ENCODE results near the gene CYFIP2. TPM values are rescaled to one million over a fixed set of nuclear protein-coding genes. Genes with fewer than 3 reads are reported as not detected.

CYFIP2 gene
- total and polyA plus RNA-seq, 2 of the 8 experiments (the other 6 are each of a cell fraction or from before 2014, with no cell fraction given) = 45.1 to 80.6 TPM

- no peak overlapping the region for H3K4me3 ChIP-seq (ENCODE audit: extremely low read depth in 1 of 4, insufficient read depth in 2 of 4, low read depth in 3 of 4, low read length in 4 of 4)
- H3K79me1 ChIP-seq (ENCODE audit: low read depth, low read length) = no peaks in the 10 kb centered on the region
- no peak overlapping the region for H3K4ac ChIP-seq (replicated peaks; ENCODE audit: insufficient read length, low read depth, low read length)
- no peak overlapping the region for H2BK12ac ChIP-seq (ENCODE audit: low read depth, low read length)
- H3K9ac ChIP-seq (replicated peaks in 1 of 4; ENCODE audit: extremely low read depth in 1 of 4, low read depth in 3 of 4, low read length in 3 of 4) = no peak overlapping the region
- H4K5ac ChIP-seq (ENCODE audit: insufficient read length, low read depth, low read length) = no peak overlapping the region
- H3K18ac ChIP-seq (ENCODE audit: extremely low read depth, low read length) = no peak overlapping the region
- no peak overlapping the region for H3K27ac ChIP-seq (ENCODE audit: low read depth, low read length)
- H3K36me3 ChIP-seq (ENCODE audit: control insufficient read depth in 2 of 4, insufficient read depth in 4 of 4, low read length in 3 of 4) = peaks cover 0 to 4% (median 1%) of the 10 kb centered on the region in 4 experiments; a peak in 3 of 8 replicates
- no peak overlapping the region for H2BK15ac ChIP-seq (ENCODE audit: low read length)
- TF ChIP-seq SP4 (IDR thresholded peaks at IDR 0.05; ENCODE audit: low read length) (no peak), JUND (IDR thresholded peaks at IDR 0.05; ENCODE audit: low read length) (no peak), BRCA1 (IDR thresholded peaks at IDR 0.05; ENCODE audit: low read depth, low read length) (no peak), KDM5A (IDR thresholded peaks at IDR 0.05; ENCODE audit: low read length) (no peak), TBP (IDR thresholded peaks at IDR 0.05; ENCODE audit: low read depth, low read length) (no peak), CHD2 (IDR thresholded peaks at IDR 0.05; ENCODE audit: low read length) (no peak), CBX5 (IDR thresholded peaks at IDR 0.05; ENCODE audit: low read depth, low read length) (no peak), SIX5 (IDR thresholded peaks at IDR 0.05; ENCODE audit: low read depth, low read length) (no peak), JUN (IDR thresholded peaks at IDR 0.05; ENCODE audit: low read depth, low read length) (no peak), ZNF274 (IDR thresholded peaks at IDR 0.05; ENCODE audit: borderline replicate concordance, extremely low read depth, low read length) (no peak), EGR1 (IDR thresholded peaks at IDR 0.05; ENCODE audit: borderline replicate concordance, low read depth, low read length) (no peak), POLR2AphosphoS5 (IDR thresholded peaks at IDR 0.05; ENCODE audit: low read depth, low read length) (no peak), EZH2 (IDR thresholded peaks at IDR 0.05; ENCODE audit: low read depth, low read length, severe bottlenecking) (no peak), KDM1A (IDR thresholded peaks at IDR 0.05; ENCODE audit: borderline replicate concordance, low read length) (no peak), E2F6 (IDR thresholded peaks at IDR 0.05) (no peak)
- no peak overlapping the region for H2BK20ac ChIP-seq (ENCODE audit: low read length)
- no peak overlapping the region for H4K8ac ChIP-seq (ENCODE audit: extremely low read depth, insufficient read depth, low read length)
- 89% methylated on average over 4 of the region's 4 CpGs; no CpG with 5 or more reads in 1 of the 2 experiments for WGBS, 2 experiments (ENCODE audit: extremely low coverage in 1 of 2, insufficient coverage in 1 of 2, insufficient read length in 1 of 2, insufficient replicate concordance in 2 of 2, low coverage in 1 of 2, low lambda C conversion rate in 2 of 2, missing lambda C conversion rate in 1 of 2)
- POLR2A ChIA-PET (ENCODE audit: partially characterized antibody) = no interaction called here
- H3K14ac ChIP-seq (ENCODE audit: insufficient read length) = no peak overlapping the region
- H3K56ac ChIP-seq (replicated peaks; ENCODE audit: insufficient read length, low read depth, low read length) = no peak overlapping the region
- FAIRE-seq = no peak
- H2AFZ ChIP-seq (ENCODE audit: low read length) = no peak overlapping the region
- CTCF ChIA-PET (ENCODE audit: partially characterized antibody) = interaction anchor here (1.2 to 13.9 kb wide), 6 partner anchors 10 to 171 kb away, joined by 3 to 157 read pairs (median 3); no protein-coding TSS in a partner anchor
- no peak overlapping the region for H3K4me2 ChIP-seq (ENCODE audit: insufficient read depth in 1 of 2, low read depth in 2 of 2, low read length in 2 of 2)
- no peak overlapping the region for H4K91ac ChIP-seq (replicated peaks; ENCODE audit: insufficient read length, low read length)
- no peaks in the 10 kb centered on the region for H3K9me3 ChIP-seq (ENCODE audit: insufficient read depth in 2 of 2, low read depth in 1 of 2, low read length in 1 of 2)
- no peaks in the 10 kb centered on the region; a peak in 1 of 7 replicates for H3K4me1 ChIP-seq (replicated peaks in 1 of 4; ENCODE audit: control insufficient read depth in 3 of 4, insufficient read depth in 4 of 4, low read length in 3 of 4)
- H3K27me3 ChIP-seq (replicated peaks in 1 of 4; ENCODE audit: control insufficient read depth in 3 of 4, extremely low read depth in 1 of 4, insufficient read depth in 3 of 4, low read length in 3 of 4) = no peaks in the 10 kb centered on the region
- no peak overlapping the region for H2BK120ac ChIP-seq (replicated peaks; ENCODE audit: low read depth, low read length)
- H3K23me2 ChIP-seq (ENCODE audit: low read depth, low read length) = no peaks in the 10 kb centered on the region
- no peak overlapping the region for H3K23ac ChIP-seq (ENCODE audit: insufficient read length)
- H4K20me1 ChIP-seq (replicated peaks in 1 of 2; ENCODE audit: control insufficient read depth in 1 of 2, insufficient read depth in 2 of 2, low read length in 2 of 2) = peaks cover 0 to 2% of the 10 kb centered on the region in 2 experiments
- H3K79me2 ChIP-seq (ENCODE audit: control insufficient read depth in 1 of 2, insufficient read depth in 2 of 2, low read length in 2 of 2) = no peaks in the 10 kb centered on the region
- no peak overlapping the region for H2BK5ac ChIP-seq (ENCODE audit: low read depth, low read length)
- no peak overlapping the region for H2AK5ac ChIP-seq (ENCODE audit: low read depth, low read length)
- DNase-seq (ENCODE audit: low read depth in 1 of 2, low spot score in 2 of 2) = no peak
These were observed 40.2 kb downstream of the CYFIP2 start for GRCh38 chr5:157306081-157306480.

All from H1 (cell line).